Fibroblast of lung (primary cell): ENCODE results near the gene CCDC88C. TPM values are rescaled to one million over a fixed set of nuclear protein-coding genes. Genes with fewer than 3 reads are reported as not detected.

ENCODE experiments used
- DNase-seq, 2 donors: peaks; one replicate each; pipeline versions ENCODE4 v3.0.0 to v3.0.0-alpha.2; 2010; ENCODE audit warnings: low read depth in 2 of 2
- H2AFZ ChIP-seq: 2 replicates; pipeline ENCODE4 v1.5.1; 2012; ENCODE audit warnings: low read length, control low read depth, inconsistent platforms
- H3K27ac ChIP-seq: 2 replicates; pipeline ENCODE4 v1.5.1; 2011; ENCODE audit warnings: low read length, control low read depth; ENCODE audit not compliant: insufficient read depth
- H3K27me3 ChIP-seq: 2 replicates; pipeline ENCODE4 v1.5.1; 2011; ENCODE audit warnings: mild to moderate bottlenecking, low read length; ENCODE audit not compliant: control insufficient read depth, insufficient read depth
- H3K36me3 ChIP-seq: 2 replicates; pipeline ENCODE4 v1.5.1; 2011; ENCODE audit warnings: low read length; ENCODE audit not compliant: control insufficient read depth, insufficient read depth
- H3K4me1 ChIP-seq: 2 replicates; pipeline ENCODE4 v1.5.1; 2011; ENCODE audit warnings: low read length; ENCODE audit not compliant: control insufficient read depth, insufficient read depth; ENCODE audit errors: extremely low read depth
- H3K4me2 ChIP-seq: 2 replicates; pipeline ENCODE4 v1.5.1; 2011; ENCODE audit warnings: low read length, control low read depth; ENCODE audit not compliant: insufficient read depth; ENCODE audit errors: extremely low read depth
- H3K4me3 ChIP-seq, 4 experiments: fragments of 200-600 bp in 1 of 4; sonication (generic) in 1 of 4; replicated peaks in 1 of 4; 2 replicates each; pipeline ENCODE4 v1.5.1; 2011 to 2016; ENCODE audit warnings: low read length in 4 of 4, low read depth in 3 of 4, mild to moderate bottlenecking in 3 of 4, control low read depth in 2 of 4, inconsistent platforms in 1 of 4, mixed read lengths in 1 of 4; ENCODE audit not compliant: insufficient read depth in 1 of 4; ENCODE audit errors: control extremely low read depth in 1 of 4
- H3K79me2 ChIP-seq: 2 replicates; pipeline ENCODE4 v1.5.1; 2012; ENCODE audit warnings: mild to moderate bottlenecking, low read length, inconsistent platforms; ENCODE audit not compliant: control insufficient read depth, insufficient read depth
- H3K9ac ChIP-seq: 2 replicates; pipeline ENCODE4 v1.5.1; 2011; ENCODE audit warnings: mild to moderate bottlenecking, low read length, control low read depth; ENCODE audit not compliant: insufficient read depth
- H3K9me3 ChIP-seq: 2 replicates; pipeline ENCODE4 v1.5.1; 2012; ENCODE audit warnings: low read depth, low read length; ENCODE audit not compliant: control insufficient read depth, insufficient read depth
- H4K20me1 ChIP-seq: 2 replicates; pipeline ENCODE4 v1.5.1; 2011; ENCODE audit warnings: low read length; ENCODE audit not compliant: control insufficient read depth, insufficient read depth; ENCODE audit errors: extremely low read depth
- EZH2 ChIP-seq: IDR thresholded peaks from 2 replicates; pipeline ENCODE4 v1.5.1; 2012; ENCODE audit warnings: low read length, control low read depth, mild to moderate bottlenecking; ENCODE audit errors: missing control alignments
- polyA plus RNA-seq, 2 donors: library from polyadenylated mRNA; depleted of rRNA in 1 of 2; stranded (reverse) in 1 of 2; unstranded in 1 of 2; fragments of >200 nt; gene quantifications; 2 replicates each; pipeline ENCODE4 v1.2.1, GENCODE V29; 2011 to 2012; ENCODE audit warnings: missing spikeins in 1 of 2
- total RNA-seq: library from RNA; depleted of rRNA; stranded (reverse); fragments of >200 nt; gene quantifications from 2 replicates; pipeline ENCODE4 v1.2.1, GENCODE V29; 2014
- TF ChIP-seq, protein P1 (sequence below), 2 donors: IDR thresholded peaks in 1 of 2; conservative IDR thresholded peaks in 1 of 2; 1 replicate in 1 of 2; 2 replicates in 1 of 2; pipeline ENCODE4 v1.5.1; 2011 to 2012; ENCODE audit warnings: low read length in 2 of 2, control low read depth in 1 of 2, inconsistent platforms in 1 of 2, low read depth in 1 of 2, mild to moderate bottlenecking in 1 of 2

The CCDC88C gene
- total and polyA plus RNA-seq, 2 donors (not counting 1 experiment from before 2014, with no cell fraction given): 0.02 to 0.17 TPM

DNA sequence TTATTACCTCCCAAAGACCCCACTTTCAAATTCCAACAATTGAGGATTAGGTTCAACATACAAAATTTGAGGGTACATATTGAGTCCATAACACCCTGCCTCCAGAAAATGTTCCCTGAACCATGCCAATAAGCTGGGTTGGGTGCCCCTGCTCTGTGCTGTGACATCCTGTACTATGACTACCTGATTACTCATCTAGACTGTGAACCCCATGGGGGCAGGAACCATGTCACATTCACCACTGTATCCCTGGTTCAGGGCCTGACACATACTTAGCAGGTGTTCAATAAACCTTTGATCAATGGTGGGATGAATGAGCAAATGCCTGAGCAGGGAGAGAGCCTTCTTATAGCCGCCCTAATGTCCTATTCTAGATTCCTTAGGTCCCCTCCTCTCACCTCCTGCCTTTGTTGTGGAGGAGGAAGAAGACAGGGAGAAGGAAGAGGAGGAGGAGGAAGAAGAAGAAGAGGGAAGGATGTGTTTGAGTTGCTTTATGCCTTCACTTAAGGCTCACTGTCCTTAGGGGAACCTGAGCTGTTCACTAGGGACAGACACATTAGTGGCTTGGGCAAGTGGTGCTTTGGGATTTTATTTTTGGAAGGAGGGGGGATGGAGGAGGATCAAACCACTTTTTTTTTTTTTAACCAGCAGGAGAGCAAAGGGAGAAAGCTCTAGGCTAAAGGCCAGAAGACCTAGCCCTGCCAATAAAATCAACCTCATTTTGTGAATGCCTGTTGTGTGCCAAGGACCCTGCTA, 194.4 kb downstream of the CCDC88C start:
- no peak for TF ChIP-seq EZH2
- TF ChIP-seq, protein P1, sequence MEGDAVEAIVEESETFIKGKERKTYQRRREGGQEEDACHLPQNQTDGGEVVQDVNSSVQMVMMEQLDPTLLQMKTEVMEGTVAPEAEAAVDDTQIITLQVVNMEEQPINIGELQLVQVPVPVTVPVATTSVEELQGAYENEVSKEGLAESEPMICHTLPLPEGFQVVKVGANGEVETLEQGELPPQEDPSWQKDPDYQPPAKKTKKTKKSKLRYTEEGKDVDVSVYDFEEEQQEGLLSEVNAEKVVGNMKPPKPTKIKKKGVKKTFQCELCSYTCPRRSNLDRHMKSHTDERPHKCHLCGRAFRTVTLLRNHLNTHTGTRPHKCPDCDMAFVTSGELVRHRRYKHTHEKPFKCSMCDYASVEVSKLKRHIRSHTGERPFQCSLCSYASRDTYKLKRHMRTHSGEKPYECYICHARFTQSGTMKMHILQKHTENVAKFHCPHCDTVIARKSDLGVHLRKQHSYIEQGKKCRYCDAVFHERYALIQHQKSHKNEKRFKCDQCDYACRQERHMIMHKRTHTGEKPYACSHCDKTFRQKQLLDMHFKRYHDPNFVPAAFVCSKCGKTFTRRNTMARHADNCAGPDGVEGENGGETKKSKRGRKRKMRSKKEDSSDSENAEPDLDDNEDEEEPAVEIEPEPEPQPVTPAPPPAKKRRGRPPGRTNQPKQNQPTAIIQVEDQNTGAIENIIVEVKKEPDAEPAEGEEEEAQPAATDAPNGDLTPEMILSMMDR (conservative IDR thresholded peaks at IDR 0.05 in 1 of 2, IDR thresholded peaks at IDR 0.05 in 1 of 2; ENCODE audit: low read depth in 1 of 2, low read length in 2 of 2): no peak
- Histone ChIP-seq H3K4me3 (no peak overlapping the region), H3K9me3 (no peaks in the 10 kb centered on the region), H2AFZ (no peak overlapping the region), H3K27ac (no peak overlapping the region), H3K4me1 (peaks cover 2% of the 10 kb centered on the region), H3K79me2 (no peaks in the 10 kb centered on the region), H4K20me1 (no peaks in the 10 kb centered on the region), H3K36me3 (peaks cover 2% of the 10 kb centered on the region), H3K27me3 (no peaks in the 10 kb centered on the region), H3K4me2 (no peak overlapping the region), H3K9ac (no peak overlapping the region)
- no peak for DNase-seq

Other genes starting within 250 kb of the CCDC88C start
- 0.26 and 0.66 TPM in 2 replicates for gene GPR68, start 173.1 kb downstream of the CCDC88C start, total RNA-seq
- gene GPR68, start 173.1 kb downstream of the CCDC88C start, polyA plus RNA-seq: 0.37 and 1.3 TPM in 2 replicates
- gene PPP4R3A, start 92.5 kb upstream of the CCDC88C start, total RNA-seq: 77.8 and 88.0 TPM in 2 replicates
- gene PPP4R3A, start 92.5 kb upstream of the CCDC88C start, polyA plus RNA-seq: 40.3 and 47.0 TPM in 2 replicates